ENCODE measurements around the gene CCDC126. TPM values are rescaled to one million over a fixed set of nuclear protein-coding genes. Genes with fewer than 3 reads are reported as not detected.
"Not testable (repeated sequence)": the region's sequence is repeated elsewhere in the genome, so short reads cannot be mapped to it uniquely, and the experiment has no call there.

CCDC126 gene
- total RNA-seq, 1 donor, result 5.1 TPM

DNA sequence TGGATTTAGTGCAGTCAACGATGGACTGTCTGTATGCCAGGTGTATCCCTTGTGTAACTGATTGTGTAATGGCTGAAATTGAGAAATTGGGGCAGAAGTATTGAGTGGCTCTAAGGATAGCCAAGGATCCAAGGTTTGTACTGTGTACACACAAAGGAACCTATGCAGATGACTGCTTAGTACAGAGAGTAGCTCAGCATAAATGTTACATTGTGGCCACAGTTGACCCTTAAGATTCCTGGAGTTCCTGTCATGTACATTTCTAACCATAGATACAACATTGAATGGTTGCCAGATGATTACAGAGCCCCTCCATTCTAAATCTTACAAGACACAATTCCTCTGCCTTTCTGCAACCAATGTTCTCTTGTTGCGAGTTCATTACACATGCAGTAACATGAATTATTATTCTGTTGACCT, 25.3 kb downstream of the CCDC126 start:
- no peak for DNase-seq (ENCODE audit: low read depth in 2 of 3, low spot score in 2 of 3)

DNA sequence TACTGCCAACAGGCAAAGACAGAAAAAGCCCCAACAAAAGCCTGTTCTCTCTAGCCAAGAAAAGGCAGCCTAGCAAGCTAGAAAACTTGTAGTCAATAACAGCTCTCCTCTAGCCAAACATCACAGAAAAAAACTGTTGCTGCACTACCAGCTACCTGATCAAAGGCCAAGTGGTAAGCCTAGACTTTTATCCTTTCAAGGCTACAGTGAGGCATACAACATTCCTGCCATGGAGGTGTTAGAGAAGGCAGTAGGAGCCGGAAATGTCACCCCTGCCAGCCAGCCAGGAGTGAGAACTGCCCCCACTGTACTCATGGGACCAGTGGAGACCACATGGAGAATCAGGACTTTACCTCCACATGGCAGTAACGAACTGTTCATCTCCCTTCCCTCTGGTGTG, 31.2 kb downstream of the CCDC126 start:
- DNase-seq (ENCODE audit: low read depth in 2 of 3, low spot score in 2 of 3), result no peak

DNA sequence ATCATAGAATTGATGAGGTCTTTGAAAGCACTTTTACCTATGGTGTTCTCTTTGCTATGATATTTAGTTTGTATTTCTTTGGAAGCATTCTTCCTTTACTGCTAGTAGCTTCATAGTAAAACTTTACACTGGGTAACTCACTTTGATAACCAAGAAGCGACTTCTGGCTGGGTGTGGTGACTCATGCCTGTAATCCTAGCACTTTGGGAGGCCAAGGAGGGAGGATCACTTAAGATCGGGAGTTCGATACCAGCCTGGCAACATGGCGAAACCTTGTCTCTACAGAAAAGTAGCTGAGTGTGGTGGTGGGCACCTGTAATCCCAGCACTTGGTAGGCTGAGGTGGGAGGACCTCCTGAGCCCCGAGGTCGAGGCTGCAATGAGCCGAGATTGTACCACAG, 36.2 kb downstream of the CCDC126 start:
- no peak for DNase-seq (ENCODE audit: low read depth in 2 of 3, low spot score in 2 of 3)

DNA sequence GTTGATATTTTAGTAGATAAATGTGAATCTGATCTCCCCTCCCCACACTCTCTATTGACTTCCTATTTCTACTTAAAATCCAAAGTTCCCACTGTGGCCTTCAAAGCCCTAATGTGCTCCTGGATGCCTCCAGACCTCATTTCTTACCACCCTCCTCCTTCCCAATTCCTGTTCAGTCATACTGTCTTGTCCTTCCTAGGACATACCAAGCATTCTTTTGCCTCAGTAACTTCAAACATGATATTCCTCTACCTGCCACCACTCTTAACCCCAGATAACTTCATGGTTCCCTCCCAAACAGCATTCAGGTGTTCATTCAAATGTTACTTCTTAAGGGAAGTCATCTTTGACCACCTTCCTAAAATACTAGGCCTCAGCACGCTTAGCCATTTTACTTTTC, 48.6 kb downstream of the CCDC126 start:
- DNase-seq (ENCODE audit: low read depth in 2 of 3, low spot score in 2 of 3), result no peak

DNA sequence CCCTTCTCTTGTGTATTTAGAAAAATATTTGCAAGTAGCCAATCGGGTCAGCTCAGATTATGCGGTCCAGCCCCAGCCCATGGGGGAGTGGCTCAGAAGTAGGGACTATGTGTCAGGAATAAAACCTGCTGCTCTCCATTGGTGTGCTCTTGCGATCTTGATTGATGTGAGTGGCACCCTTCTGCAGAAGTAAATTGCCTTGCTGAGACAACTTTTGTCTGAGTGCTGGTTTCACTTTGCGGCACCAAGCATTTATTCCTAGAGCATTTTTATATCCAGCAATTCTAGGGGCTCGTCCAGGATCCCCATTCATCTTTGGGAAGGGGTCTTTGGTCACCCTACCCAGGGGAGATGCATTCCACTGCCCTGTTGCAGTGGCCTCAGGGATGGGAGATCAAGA, 56.8 kb downstream of the CCDC126 start:
- DNase-seq (ENCODE audit: low read depth in 2 of 3, low spot score in 2 of 3), result peak in 1 of 3 donors; percentile 3

DNA sequence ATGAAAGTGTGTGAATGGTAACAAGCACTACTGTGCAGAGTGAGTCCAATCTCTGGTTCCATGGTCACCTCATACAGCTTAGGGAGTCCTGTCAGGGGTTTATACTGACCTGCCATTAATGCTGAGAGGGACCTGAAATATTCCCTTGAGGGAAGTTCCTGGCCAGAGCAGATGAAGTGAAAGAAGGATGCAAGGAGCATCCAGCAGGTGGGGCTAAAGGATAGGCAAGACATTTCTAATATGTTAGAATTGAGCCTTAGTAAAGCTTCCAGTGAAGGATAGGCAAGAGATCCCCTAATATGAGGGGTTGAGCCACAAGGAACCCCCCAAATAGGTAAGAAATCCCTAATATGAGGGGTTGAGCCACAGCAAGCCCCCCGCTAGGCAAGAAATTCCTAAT, 57.3 kb downstream of the CCDC126 start:
- DNase-seq (ENCODE audit: low read depth in 2 of 3, low spot score in 2 of 3), result peak in 1 of 3 donors; percentile 3

DNA sequence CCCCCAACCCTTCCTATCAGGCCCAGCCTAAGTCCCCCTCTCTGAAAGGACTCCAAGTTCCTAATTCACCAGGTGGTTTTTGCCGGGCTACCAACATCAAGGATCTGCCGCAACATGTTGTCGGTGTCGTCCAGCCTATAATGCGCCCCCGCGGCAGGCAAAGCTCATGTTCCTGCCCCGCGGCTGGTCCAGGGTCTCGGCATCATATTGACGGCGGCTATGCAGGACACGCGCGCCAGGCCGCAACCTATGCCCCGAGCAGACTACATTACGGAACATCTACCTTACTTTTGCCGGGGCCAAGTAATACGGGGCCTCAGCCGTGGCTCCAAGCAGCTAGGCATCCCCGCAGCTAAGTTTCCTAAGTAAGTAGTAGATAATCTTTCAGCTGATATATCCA, 58.3 kb downstream of the CCDC126 start:
- DNase-seq (ENCODE audit: low read depth in 2 of 3, low spot score in 2 of 3), result no peak

DNA sequence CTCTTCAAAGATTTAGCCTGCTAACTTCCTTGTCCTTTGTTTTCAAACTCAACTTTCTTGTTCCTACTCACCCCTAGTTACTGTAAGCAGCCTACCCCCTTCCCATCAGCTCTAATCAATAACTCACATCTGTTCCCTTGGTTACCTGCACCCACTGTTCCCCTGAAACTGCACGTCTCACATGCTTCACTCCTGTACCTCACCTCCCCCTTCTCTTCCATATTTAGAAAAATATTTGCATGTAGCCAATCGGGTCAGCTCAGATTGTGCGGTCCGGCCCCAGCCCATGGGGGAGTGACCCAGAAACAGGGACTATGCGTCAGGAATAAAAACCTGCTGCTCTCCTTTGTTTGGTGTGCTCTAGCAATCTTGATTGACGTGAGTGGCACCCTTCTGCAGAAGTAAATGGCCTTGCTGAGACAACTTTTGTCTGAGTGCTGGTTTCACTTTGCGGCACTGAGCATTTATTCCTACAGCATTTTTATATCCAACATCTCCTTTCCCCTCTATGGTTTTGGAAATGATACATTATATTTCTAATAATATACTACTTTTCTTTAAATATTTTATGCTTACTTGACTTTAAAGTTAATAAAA, 61.7 kb downstream of the CCDC126 start:
- no peak for DNase-seq (ENCODE audit: low read depth in 2 of 3, low spot score in 2 of 3)

DNA sequence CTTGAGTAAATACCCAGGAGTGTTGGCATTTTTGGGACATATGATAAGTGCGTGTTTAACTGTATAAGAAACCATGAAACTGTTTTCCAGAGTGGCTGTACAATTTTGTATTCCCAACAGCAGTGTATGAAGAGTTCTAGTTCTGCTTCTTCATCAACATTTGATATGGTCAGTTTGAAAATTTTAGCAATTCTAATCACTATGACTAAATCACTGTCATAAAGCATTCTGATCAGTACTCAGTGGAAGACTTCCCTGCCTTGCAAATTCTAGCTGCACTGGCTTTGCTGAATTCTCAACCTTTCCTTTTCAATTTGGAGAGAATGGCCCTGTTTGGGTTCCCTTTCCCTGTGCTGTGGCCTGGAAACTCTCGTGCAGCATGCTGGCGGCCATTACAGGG, 64.2 kb downstream of the CCDC126 start:
- no peak for DNase-seq (ENCODE audit: low read depth in 2 of 3, low spot score in 2 of 3)

DNA sequence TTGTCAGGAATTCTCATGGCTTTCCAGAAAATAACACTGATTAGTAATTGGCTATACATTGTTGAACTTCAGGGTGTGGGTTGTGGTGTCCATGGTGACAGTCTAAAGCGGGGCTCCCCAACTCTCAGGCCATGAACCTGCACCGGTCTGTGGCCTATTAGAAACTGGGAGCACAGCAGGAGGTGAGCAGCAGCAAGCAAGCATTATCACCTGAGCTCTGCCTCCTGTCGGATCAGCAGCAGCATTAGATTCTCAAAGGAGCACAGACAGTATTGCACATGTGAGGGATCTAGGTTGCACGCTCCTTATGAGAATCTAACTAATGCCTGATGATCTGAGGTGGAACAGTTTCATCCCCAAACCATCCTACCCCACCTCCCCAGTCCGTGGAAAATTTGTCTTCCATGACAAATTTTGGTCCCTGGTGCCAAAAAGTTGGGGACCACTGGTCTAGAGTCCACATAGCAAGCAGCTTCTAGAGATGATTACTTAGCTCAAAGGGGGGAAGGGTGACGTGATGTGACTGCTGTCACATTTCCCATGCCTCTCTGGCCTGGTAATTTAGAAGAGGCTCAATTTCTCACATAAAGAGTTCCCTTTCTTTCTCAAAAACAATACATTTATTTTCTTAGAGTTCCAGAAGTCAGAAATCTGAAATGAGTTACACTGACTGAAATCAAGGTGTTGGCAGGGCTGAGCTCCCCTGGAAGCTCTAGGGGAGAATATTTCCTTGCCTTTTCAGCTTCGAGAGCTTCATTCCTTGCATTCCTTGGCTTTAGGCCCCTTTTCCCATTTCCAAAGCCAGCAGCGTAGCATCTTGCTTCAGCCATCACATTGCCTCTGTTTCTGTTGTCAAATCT, 65.2 kb downstream of the CCDC126 start:
- DNase-seq (ENCODE audit: low read depth in 2 of 3, low spot score in 2 of 3), result no peak

DNA sequence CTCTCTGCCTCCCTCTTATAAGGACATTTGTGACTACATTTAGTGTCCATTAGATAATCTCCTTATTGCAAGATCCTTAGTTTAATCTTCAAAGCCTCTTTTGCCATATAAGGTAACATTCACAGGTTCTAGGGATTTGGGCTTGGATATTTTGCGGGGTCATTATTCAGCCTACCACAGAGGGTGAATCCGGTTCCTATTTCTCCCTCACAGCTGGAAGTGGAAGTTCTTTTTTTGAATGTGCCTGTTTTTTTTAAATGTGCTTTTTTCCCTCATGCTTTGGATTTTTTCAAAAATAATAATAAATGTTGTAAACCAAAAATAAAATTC, 65.8 kb downstream of the CCDC126 start:
- DNase-seq (ENCODE audit: low read depth in 2 of 3, low spot score in 2 of 3), result no peak

DNA sequence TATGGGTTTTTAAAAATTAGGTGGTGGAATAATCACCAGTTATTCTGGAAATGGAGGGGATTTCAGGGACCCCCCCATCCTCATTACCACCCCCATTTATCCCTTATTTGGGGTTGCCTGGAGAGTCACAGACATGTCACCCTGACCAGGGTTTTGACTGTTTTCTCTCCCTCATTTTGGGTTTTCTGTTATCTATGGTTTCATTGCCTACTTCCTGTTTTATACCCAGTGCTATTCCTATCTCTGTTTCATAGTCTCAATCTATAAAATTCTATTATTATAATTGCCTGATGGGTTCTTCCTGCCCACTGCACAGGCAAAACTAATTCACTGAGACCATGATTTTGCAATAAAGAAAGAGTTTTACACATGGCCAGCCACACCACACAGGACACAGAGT, 66.9 kb downstream of the CCDC126 start:
- no peak for DNase-seq (ENCODE audit: low read depth in 2 of 3, low spot score in 2 of 3)

DNA sequence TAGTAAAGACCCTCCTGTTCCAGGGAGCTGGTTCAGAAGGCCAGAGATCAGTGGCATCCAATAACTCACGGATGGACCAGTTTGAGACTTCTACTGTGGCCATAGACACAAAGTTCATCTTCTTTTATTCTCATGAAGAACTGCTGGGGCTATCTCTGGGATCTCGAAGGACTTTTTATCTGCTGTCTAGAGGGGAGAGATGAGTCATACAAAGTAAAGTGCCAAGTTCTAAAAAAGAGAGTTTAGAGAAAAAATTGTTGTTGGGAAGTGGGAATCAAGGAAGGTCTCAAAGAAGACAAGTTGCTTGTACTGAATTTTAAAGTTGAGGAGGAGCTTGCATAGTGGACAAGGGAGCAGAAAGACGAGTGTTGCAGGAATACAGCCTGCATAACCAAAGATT, 74.9 kb downstream of the CCDC126 start:
- DNase-seq (ENCODE audit: low read depth in 2 of 3, low spot score in 2 of 3), result no peak

DNA sequence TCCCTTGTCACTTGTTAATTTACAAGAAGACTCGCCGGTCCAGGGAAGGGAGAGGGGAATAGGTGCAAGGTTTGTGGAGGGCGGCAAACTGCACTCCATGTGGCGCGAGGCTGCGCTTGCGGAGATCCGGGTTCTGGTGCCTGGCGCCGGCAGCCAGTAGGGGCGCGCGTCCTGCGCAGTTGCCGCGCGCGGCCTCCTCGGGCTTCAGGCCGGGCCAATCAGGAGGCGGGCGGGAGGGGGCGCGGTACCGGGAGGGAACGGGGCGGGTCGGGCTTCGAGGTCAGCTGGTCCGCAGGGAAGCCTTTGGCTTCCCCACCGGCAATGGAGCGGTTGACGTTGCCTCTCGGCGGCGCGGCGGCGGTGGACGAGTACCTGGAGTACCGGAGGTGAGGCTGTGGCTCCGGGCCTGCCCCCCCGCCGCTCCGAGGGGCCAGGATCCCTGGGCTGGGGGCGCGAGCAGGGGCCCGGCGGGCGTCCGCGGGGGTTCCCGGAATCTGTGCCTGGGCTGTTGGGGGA, 82.8 kb downstream of the CCDC126 start, which contains the start of gene FAM221A:
Gene FAM221A, plus strand, starts transcription at position 302 of the 516 bp plus-strand sequence. Its CDS starts 20 bp downstream, at position 322.
- DNase-seq (ENCODE audit: low read depth in 2 of 3, low spot score in 2 of 3), result peak; percentile 65 to 85 (median 83)

DNA sequence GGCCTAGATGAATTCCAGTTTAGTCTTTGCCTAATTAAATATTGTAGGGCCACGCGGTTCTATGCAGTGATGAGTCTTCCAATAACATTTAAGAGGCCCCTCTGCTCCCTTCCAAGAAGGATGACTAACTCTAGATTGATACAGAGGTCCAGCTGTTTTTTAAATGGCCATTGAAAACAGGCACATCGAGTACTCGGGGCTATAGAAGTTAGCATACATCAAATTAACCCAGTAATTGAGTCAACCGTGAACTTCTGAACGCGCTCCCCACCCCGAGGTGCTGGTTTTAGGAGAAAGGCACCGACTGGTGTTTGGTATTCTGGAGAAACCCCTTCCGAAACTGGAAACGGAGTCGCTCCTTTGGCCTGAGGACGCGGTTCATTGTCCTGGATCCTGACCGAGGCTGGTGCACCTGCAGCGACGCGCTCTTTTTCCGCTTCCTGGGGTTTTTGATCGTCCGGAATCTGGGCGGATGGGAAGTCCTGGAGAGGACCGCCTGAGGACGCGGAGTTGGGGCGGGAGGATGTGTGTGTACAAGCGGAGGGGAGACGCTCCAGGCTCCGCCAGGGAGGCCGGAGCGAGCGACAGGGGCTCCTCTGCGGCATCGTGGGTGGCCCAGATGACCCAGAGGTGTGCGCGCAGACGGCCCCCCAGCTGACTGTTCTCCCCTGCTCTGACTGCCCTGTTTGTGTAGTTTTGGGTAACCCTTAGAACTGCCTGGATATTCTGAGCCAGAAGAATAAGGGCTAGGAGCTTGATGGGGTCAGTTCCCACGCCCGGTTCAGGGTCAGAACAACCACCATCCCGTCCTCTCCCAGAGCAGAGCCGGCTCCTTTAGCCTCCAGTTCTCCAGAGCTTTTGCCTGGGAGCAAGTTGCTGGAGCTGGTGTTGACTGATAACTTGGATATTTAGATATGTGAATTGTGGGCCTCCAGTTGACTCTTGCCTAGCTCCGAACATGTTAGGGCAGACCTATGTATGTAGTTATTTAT, 83.5 kb downstream of the CCDC126 start:
- peak; percentile 5 to 65 (median 31) for DNase-seq (ENCODE audit: low read depth in 2 of 3, low spot score in 2 of 3)

DNA sequence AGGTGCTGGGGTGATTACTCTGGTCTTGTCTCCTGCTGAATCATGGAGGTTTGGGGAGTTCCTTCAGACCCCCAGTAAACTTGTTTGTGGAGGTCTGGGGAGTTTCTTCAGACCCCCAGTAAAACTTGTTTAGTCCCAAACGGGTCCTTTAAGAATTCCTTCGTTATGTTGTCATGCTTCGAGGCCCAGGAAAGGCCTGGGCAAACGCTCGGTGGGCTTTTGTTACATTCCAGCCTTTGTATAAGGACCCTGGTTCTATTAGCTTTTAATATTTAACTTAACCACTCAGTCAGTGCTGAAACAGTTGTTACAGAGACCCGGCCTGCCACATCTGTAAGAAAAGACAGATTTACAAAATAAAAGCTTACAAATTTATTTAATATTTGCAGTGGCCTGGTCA, 86.9 kb downstream of the CCDC126 start:
- DNase-seq (ENCODE audit: low read depth in 2 of 3, low spot score in 2 of 3), result not testable (repeated sequence)

DNA sequence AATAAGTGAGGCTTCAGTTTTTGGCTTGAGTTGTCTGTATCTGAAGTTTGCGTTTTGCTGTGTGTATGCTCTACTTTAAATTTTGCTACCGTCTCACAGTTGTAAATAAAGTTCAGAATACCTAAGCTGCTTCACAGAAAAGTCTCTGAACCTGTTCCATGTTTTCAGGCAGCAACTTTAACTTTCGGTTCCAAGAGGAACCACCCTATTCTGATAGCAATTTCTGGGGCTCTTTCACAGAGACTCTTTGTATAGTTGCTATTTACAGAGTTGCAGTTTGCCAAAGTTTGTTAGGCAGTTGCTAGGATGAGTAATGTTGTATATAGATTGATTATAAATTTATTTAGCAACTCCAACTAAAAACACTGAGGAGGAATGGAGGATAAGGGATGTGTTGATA, 88.5 kb downstream of the CCDC126 start:
- no peak for DNase-seq (ENCODE audit: low read depth in 2 of 3, low spot score in 2 of 3)

DNA sequence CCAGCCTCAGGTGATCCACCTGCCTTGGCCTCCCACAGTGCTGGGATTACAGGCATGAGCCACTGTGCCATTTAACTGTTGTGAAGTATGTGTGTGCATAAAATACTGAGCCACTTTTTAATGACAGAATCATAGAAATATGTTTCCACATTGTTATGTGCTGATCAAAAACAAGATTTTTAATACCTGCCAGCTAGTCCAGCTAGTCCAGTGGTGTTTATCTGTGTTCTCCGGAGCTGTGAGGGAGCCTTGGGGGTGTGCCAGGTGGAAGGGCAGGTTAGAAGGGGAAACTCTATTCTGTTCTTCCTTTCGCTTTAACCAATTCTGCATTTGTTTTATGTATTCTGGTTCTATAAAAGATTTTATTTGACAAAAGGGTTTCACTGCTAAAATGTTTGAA, 89.8 kb downstream of the CCDC126 start:
- DNase-seq (ENCODE audit: low read depth in 2 of 3, low spot score in 2 of 3), result no peak

DNA sequence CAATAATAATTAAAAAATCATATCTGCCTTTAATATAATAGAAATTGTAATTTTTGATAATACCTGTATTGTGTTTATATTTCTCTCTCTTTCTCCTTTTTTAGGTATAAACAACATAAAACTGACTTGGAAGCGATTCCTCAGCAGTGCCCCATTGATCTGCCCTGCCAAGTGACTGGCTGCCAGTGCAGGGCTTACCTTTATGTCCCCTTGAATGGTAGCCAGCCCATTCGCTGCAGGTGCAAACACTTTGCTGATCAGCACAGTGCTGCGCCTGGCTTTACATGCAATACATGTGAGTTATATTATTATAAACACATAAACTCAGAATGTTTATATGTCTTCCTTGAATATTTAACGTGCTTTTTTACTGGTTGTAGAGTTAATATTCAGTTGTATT, 92.0 kb downstream of the CCDC126 start:
- no peak for DNase-seq (ENCODE audit: low read depth in 2 of 3, low spot score in 2 of 3)

DNA sequence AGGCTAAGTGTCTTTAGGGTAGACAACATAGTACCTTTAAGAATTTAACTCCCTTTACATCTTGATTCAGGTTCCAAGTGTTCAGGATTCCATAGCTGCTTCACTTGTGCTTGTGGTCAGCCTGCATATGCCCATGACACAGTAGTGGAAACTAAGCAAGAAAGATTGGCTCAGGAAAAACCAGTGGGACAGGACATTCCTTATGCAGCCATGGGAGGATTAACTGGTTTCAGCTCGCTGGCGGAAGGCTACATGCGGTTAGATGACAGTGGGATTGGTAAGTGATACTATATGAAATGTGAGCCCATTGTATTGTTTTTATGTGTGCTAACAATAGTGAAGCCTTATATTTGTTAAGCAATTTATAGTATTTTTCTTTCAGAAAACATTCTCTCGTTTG, 94.1 kb downstream of the CCDC126 start:
- no peak for DNase-seq (ENCODE audit: low read depth in 2 of 3, low spot score in 2 of 3)

DNA sequence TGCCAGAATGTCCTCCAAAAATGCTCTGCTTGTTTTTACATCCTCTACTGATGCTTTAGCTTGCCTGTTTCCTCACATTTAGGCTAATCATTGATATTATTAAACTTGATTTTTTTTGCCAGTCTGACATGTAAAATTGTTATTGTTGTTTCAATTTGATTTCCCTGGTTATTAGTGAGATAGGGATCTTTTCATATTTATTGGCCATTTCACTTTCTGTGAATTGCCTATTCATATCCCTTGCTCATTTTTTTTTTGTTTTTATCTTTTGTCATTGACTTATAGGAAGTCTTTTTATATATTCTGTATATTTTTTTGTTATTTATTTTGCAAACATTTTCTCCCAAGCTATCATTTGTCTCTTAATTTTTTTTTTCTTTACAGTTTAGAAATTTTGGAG, 96.0 kb downstream of the CCDC126 start:
- DNase-seq (ENCODE audit: low read depth in 2 of 3, low spot score in 2 of 3), result no peak
